Keratinocyte (primary cell): Measurements from ENCODE around the gene SLC44A5.

Source experiments
- CTCF ChIP-seq, 3 experiments: IDR thresholded peaks in 1 of 3; conservative IDR thresholded peaks in 1 of 3; optimal IDR thresholded peaks in 1 of 3; 2 replicates in 2 of 3; 3 replicates in 1 of 3; pipeline versions ENCODE3 to v1.5.1; 2011; ENCODE audit warnings: low read length in 3 of 3, mild to moderate bottlenecking in 3 of 3, moderate library complexity in 2 of 3, control low read depth in 1 of 3, inconsistent platforms in 1 of 3; ENCODE audit not compliant: insufficient read depth in 2 of 3; ENCODE audit errors: extremely low read depth in 1 of 3
- EZH2 ChIP-seq: IDR thresholded peaks from one replicate; pipeline ENCODE4 v1.6.1; 2012; ENCODE audit warnings: inconsistent platforms, mild to moderate bottlenecking, low read length, moderate library complexity

GRCh38 chr1:75521658-75522057, 89.3 kb downstream of the SLC44A5 start:
- TF ChIP-seq EZH2 (no peak), CTCF (optimal IDR thresholded peaks at IDR 0.05 in 1 of 3, IDR thresholded peaks at IDR 0.05 in 1 of 3, conservative IDR thresholded peaks at IDR 0.05 in 1 of 3; ENCODE audit: extremely low read depth in 1 of 3, insufficient read depth in 2 of 3, low read length in 3 of 3) (no peak)
